H9 (cell line): ENCODE measurements around the gene ETV3L. TPM values are rescaled to one million over a fixed set of nuclear protein-coding genes. Genes with fewer than 3 reads are reported as not detected.

Experiments used
- DNase-seq: peaks from one replicate; pipeline ENCODE4 v3.0.0-alpha.2; 2017
- H2AFZ ChIP-seq: one replicate; pipeline ENCODE4 v1.6.1; 2013; ENCODE audit warnings: mild to moderate bottlenecking, low read length, control low read depth, moderate library complexity
- H2AK5ac ChIP-seq: 2 replicates; pipeline ENCODE4 v1.6.1; 2013; ENCODE audit warnings: low read length, control low read depth, mixed read lengths; ENCODE audit not compliant: insufficient read length
- H2BK120ac ChIP-seq: one replicate; pipeline ENCODE4 v1.6.1; 2013; ENCODE audit warnings: low read depth, mild to moderate bottlenecking, low read length, control low read depth, inconsistent platforms; ENCODE audit not compliant: poor library complexity, severe bottlenecking
- H2BK12ac ChIP-seq: 2 replicates; pipeline ENCODE4 v1.6.1; 2013; ENCODE audit warnings: low read length, control low read depth, mixed read lengths, low read depth; ENCODE audit not compliant: insufficient read length
- H2BK15ac ChIP-seq: 2 replicates; pipeline ENCODE4 v1.6.1; 2013; ENCODE audit warnings: low read depth, low read length, control low read depth
- H2BK20ac ChIP-seq: one replicate; pipeline ENCODE4 v1.6.1; 2013; ENCODE audit warnings: low read depth, mild to moderate bottlenecking, low read length, control low read depth, inconsistent platforms; ENCODE audit not compliant: poor library complexity, severe bottlenecking
- H2BK5ac ChIP-seq: 2 replicates; pipeline ENCODE4 v1.6.1; 2013; ENCODE audit warnings: low read length, control low read depth, mixed read lengths; ENCODE audit not compliant: insufficient read length
- H3K14ac ChIP-seq: 2 replicates; pipeline ENCODE4 v1.6.1; 2013; ENCODE audit warnings: low read length, control low read depth; ENCODE audit not compliant: insufficient read depth
- H3K18ac ChIP-seq: 2 replicates; pipeline ENCODE4 v1.6.1; 2013; ENCODE audit warnings: low read depth, mild to moderate bottlenecking, mixed read lengths, low read length, control low read depth; ENCODE audit not compliant: insufficient read length
- H3K23ac ChIP-seq: 2 replicates; pipeline ENCODE4 v1.6.1; 2013; ENCODE audit warnings: low read length, control low read depth, mixed read lengths, low read depth; ENCODE audit not compliant: insufficient read length
- H3K23me2 ChIP-seq: 2 replicates; pipeline ENCODE4 v1.6.1; 2013; ENCODE audit warnings: low read depth, mild to moderate bottlenecking, mixed read lengths, low read length, control low read depth; ENCODE audit not compliant: insufficient read length, poor library complexity, severe bottlenecking
- H3K27ac ChIP-seq: 2 replicates; pipeline ENCODE4 v1.5.1; 2013; ENCODE audit warnings: low read length, control low read depth, mixed read lengths, low read depth; ENCODE audit not compliant: insufficient read length
- H3K27me3 ChIP-seq: 2 replicates; pipeline ENCODE4 v1.6.1; 2013; ENCODE audit warnings: low read length, control low read depth, inconsistent platforms; ENCODE audit not compliant: insufficient read depth
- H3K4ac ChIP-seq: 2 replicates; pipeline ENCODE4 v1.6.1; 2013; ENCODE audit warnings: low read depth, mild to moderate bottlenecking, control low read depth, inconsistent platforms, low read length, moderate library complexity
- H3K4me1 ChIP-seq: 2 replicates; pipeline ENCODE4 v1.6.1; 2013; ENCODE audit warnings: low read length, control low read depth, inconsistent platforms; ENCODE audit not compliant: insufficient read depth
- H3K4me2 ChIP-seq: 2 replicates; pipeline ENCODE4 v1.6.1; 2013; ENCODE audit warnings: low read length, control low read depth, mixed read lengths; ENCODE audit not compliant: insufficient read length, insufficient read depth
- H3K56ac ChIP-seq: 2 replicates; pipeline ENCODE4 v1.6.1; 2013; ENCODE audit warnings: low read depth, mild to moderate bottlenecking, mixed read lengths, low read length, control low read depth; ENCODE audit not compliant: insufficient read length
- H3K79me1 ChIP-seq: 2 replicates; pipeline ENCODE4 v1.6.1; 2013; ENCODE audit warnings: low read depth, mild to moderate bottlenecking, moderate library complexity, low read length, control low read depth, inconsistent platforms; ENCODE audit not compliant: insufficient read depth, poor library complexity, severe bottlenecking
- H3K79me2 ChIP-seq: 2 replicates; pipeline ENCODE4 v1.6.1; 2013; ENCODE audit warnings: low read length, control low read depth, inconsistent platforms; ENCODE audit not compliant: insufficient read depth
- H3K9ac ChIP-seq: 2 replicates; pipeline ENCODE4 v1.6.1; 2013; ENCODE audit warnings: low read length, control low read depth, mixed read lengths; ENCODE audit not compliant: insufficient read length; ENCODE audit errors: extremely low read depth
- H3K9me3 ChIP-seq: one replicate; pipeline ENCODE4 v1.6.1; 2013; ENCODE audit warnings: low read depth, low read length, inconsistent platforms; ENCODE audit not compliant: control insufficient read depth
- H3T11ph ChIP-seq: one replicate; pipeline ENCODE4 v1.6.1; 2013; ENCODE audit warnings: mild to moderate bottlenecking, low read length, control low read depth, inconsistent platforms
- H4K20me1 ChIP-seq: one replicate; pipeline ENCODE4 v1.6.1; 2013; ENCODE audit not compliant: control insufficient read depth, insufficient read length, insufficient read depth
- H4K5ac ChIP-seq: 2 replicates; pipeline ENCODE4 v1.6.1; 2013; ENCODE audit warnings: low read depth, mild to moderate bottlenecking, mixed read lengths, low read length, control low read depth; ENCODE audit not compliant: insufficient read length
- H4K8ac ChIP-seq: replicated peaks from 2 replicates; pipeline ENCODE4 v1.6.1; 2013; ENCODE audit warnings: low read length, control low read depth, mixed read lengths, low read depth; ENCODE audit not compliant: insufficient read length
- H4K91ac ChIP-seq: 2 replicates; pipeline ENCODE4 v1.6.1; 2013; ENCODE audit warnings: low read depth, mild to moderate bottlenecking, moderate library complexity, mixed read lengths, low read length, control low read depth; ENCODE audit not compliant: insufficient read length
- H3K27ac Mint-ChIP-seq, 3 experiments: 2 replicates in 2 of 3; 3 replicates in 1 of 3; pipeline ENCODE4 v1.8.0; 2020 to 2021; ENCODE audit warnings: mixed read lengths in 3 of 3, mild to moderate bottlenecking in 1 of 3, moderate library complexity in 1 of 3
- H3K27me3 Mint-ChIP-seq: 2 replicates; pipeline ENCODE4 v1.8.0; 2021; ENCODE audit warnings: low read depth, mild to moderate bottlenecking, moderate library complexity, mixed read lengths
- H3K36me3 Mint-ChIP-seq, 3 experiments: 2 replicates in 2 of 3; 3 replicates in 1 of 3; pipeline ENCODE4 v1.8.0; 2020 to 2021; ENCODE audit warnings: low read depth in 3 of 3, mixed read lengths in 3 of 3; ENCODE audit not compliant: insufficient read depth in 1 of 3
- H3K4me1 Mint-ChIP-seq, 2 experiments: 2 replicates each; pipeline ENCODE4 v1.8.0; 2020; ENCODE audit warnings: mixed read lengths in 2 of 2
- H3K4me3 Mint-ChIP-seq, 2 experiments: 2 replicates in 1 of 2; 3 replicates in 1 of 2; pipeline ENCODE4 v1.8.0; 2020 to 2021; ENCODE audit warnings: mild to moderate bottlenecking in 2 of 2, mixed read lengths in 2 of 2, moderate library complexity in 1 of 2
- H3K9me3 Mint-ChIP-seq, 2 experiments: 2 replicates in 1 of 2; 3 replicates in 1 of 2; pipeline ENCODE4 v1.8.0; 2020; ENCODE audit warnings: mild to moderate bottlenecking in 2 of 2, mixed read lengths in 2 of 2, moderate library complexity in 1 of 2
- WGBS: extraction: QIAGEN DNeasy Blood & Tissue Kit; methylation state at CpG from one replicate; pipeline ENCODE4 v1.1.7; 2013; ENCODE audit warnings: missing lambda C conversion rate, low lambda C conversion rate, mixed read lengths; ENCODE audit not compliant: insufficient read length; ENCODE audit errors: extremely low coverage; 5-methylcytosine and 5-hydroxymethylcytosine counted together
- total RNA-seq: library from RNA; stranded (reverse); gene quantifications from 2 replicates; pipeline ENCODE4 v1.2.1, GENCODE V29; 2021
- TF ChIP-seq, protein P1 (sequence below): fragments of 200-600 bp; sonication (generic); conservative IDR thresholded peaks from 3 replicates; pipeline ENCODE4 v1.8.0; 2021; ENCODE audit warnings: antibody characterized with exemption, mild to moderate bottlenecking

Gene ETV3L
- total RNA-seq, 1 experiment from 2014 or later: 0.96 TPM

GRCh38 chr1:157131281-157131680 is 31.7 kb upstream of the ETV3L start:
- no CpG with 5 or more reads among the region's 4 CpGs for whole genome bisulfite sequencing
- H3K9me3 ChIP-seq: no peaks in the 10 kb centered on the region
- peaks cover 1% of the 10 kb centered on the region in 2 experiments for H3K4me1 Mint-ChIP-seq

More at GRCh38 chr1:157131281-157131680, 31.7 kb upstream of the ETV3L start:
- peaks cover 2% of the 10 kb centered on the region; the same call in 1 of the 2 replicates for H3K79me2 ChIP-seq
- H2BK15ac ChIP-seq: no peak overlapping the region
- peaks cover 31 to 86% (median 77%) of the 10 kb centered on the region in 3 experiments; a peak in 6 of 7 replicates for H3K36me3 Mint-ChIP-seq
- H3K4me2 ChIP-seq: no peak overlapping the region
- no peaks in the 10 kb centered on the region for H3K4me1 ChIP-seq
- H2AK5ac ChIP-seq: no peak overlapping the region
- H2BK20ac ChIP-seq: no peak overlapping the region
- H3K27me3 ChIP-seq: no peaks in the 10 kb centered on the region
- TF ChIP-seq, protein P1, sequence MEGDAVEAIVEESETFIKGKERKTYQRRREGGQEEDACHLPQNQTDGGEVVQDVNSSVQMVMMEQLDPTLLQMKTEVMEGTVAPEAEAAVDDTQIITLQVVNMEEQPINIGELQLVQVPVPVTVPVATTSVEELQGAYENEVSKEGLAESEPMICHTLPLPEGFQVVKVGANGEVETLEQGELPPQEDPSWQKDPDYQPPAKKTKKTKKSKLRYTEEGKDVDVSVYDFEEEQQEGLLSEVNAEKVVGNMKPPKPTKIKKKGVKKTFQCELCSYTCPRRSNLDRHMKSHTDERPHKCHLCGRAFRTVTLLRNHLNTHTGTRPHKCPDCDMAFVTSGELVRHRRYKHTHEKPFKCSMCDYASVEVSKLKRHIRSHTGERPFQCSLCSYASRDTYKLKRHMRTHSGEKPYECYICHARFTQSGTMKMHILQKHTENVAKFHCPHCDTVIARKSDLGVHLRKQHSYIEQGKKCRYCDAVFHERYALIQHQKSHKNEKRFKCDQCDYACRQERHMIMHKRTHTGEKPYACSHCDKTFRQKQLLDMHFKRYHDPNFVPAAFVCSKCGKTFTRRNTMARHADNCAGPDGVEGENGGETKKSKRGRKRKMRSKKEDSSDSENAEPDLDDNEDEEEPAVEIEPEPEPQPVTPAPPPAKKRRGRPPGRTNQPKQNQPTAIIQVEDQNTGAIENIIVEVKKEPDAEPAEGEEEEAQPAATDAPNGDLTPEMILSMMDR: no peak
- H3K9ac ChIP-seq: no peak overlapping the region
- H4K5ac ChIP-seq: no peak overlapping the region
- H3K18ac ChIP-seq: no peak overlapping the region
- no peaks in the 10 kb centered on the region for H3K27me3 Mint-ChIP-seq
- H4K91ac ChIP-seq: no peak overlapping the region
- no peak overlapping the region for H2BK12ac ChIP-seq
- no peak overlapping the region for H3K4ac ChIP-seq
- no peak overlapping the region for H3T11ph ChIP-seq
- H3K79me1 ChIP-seq: peaks cover 7% of the 10 kb centered on the region
- H3K23ac ChIP-seq: no peak overlapping the region
- H4K8ac ChIP-seq: no peak overlapping the region
- no peak overlapping the region for H3K27ac Mint-ChIP-seq
- H3K14ac ChIP-seq: no peak overlapping the region
- H3K23me2 ChIP-seq: no peaks in the 10 kb centered on the region
- H2AFZ ChIP-seq: no peak overlapping the region
- no peak overlapping the region for H2BK5ac ChIP-seq
- no peak overlapping the region for H3K56ac ChIP-seq
- H3K9me3 Mint-ChIP-seq: no peaks in the 10 kb centered on the region
- H3K4me3 Mint-ChIP-seq: no peak overlapping the region
- H2BK120ac ChIP-seq: no peak overlapping the region
- H3K27ac ChIP-seq: no peak overlapping the region
- DNase-seq: no peak
- H4K20me1 ChIP-seq: no peaks in the 10 kb centered on the region
